Myometrial cell (primary cell): ENCODE data around the gene TNFSF13. TPM values are rescaled to one million over a fixed set of nuclear protein-coding genes. Genes with fewer than 3 reads are reported as not detected.

Source experiments
- total RNA-seq: library from RNA; depleted of rRNA; stranded (reverse); fragments of >200 nt; gene quantifications from 2 replicates; pipeline ENCODE4 v1.2.3, GENCODE V29; 2015

TNFSF13 gene
- total RNA-seq, result 0.53 and 6.1 TPM in 2 replicates

GRCh38 chr17:7558544-7559319 is at the start of gene TNFSF13:
Gene TNFSF13, plus strand, starts transcription at chr17:7558750. Its CDS starts 290 bp downstream, at chr17:7559040.

GRCh38 chr17:7548585-7549400 is 9.8 kb upstream of the TNFSF13 start, which contains the start of gene TNFSF12:
Gene TNFSF12, plus strand, starts transcription at chr17:7549058. Its CDS starts 96 bp downstream, at chr17:7549154.

GRCh38 chr17:7561589-7562207 is 3.1 kb downstream of the TNFSF13 start, which contains the start of gene SENP3:
Gene SENP3, plus strand, starts transcription at chr17:7561919. Its CDS starts 1,158 bp downstream, at chr17:7563077.

GRCh38 chr17:7579001-7579833 is 20.7 kb downstream of the TNFSF13 start, which contains the start of gene CD68:
Gene CD68, plus strand, starts transcription at chr17:7579638. Its CDS starts 40 bp downstream, at chr17:7579678.

GRCh38 chr17:7583253-7584109 is 24.9 kb downstream of the TNFSF13 start, which contains the start of gene MPDU1:
Gene MPDU1, plus strand, starts transcription at chr17:7583852. Its CDS starts 11 bp downstream, at chr17:7583863.

GRCh38 chr17:7589891-7590691 is 31.5 kb downstream of the TNFSF13 start, which contains the start of gene SOX15:
Gene SOX15, minus strand, starts transcription at chr17:7590094. Its CDS starts 418 bp downstream, at chr17:7589676.

Other genes starting within 250 kb of the TNFSF13 start
- gene GPS2, start 243.4 kb upstream of the TNFSF13 start, total RNA-seq, result 68.2 and 94.6 TPM in 2 replicates
- 9.2 and 11.7 TPM in 2 replicates for gene NEURL4, start 229.4 kb upstream of the TNFSF13 start, total RNA-seq
- 0.71 and 2.3 TPM in 2 replicates for gene ACAP1, start 222.2 kb upstream of the TNFSF13 start, total RNA-seq
- 15.6 and 17.5 TPM in 2 replicates for gene KCTD11, start 206.6 kb upstream of the TNFSF13 start, total RNA-seq
- not detected in 2 replicates for gene TMEM95, start 203.6 kb upstream of the TNFSF13 start, total RNA-seq
- 0.18 and 0.29 TPM in 2 replicates for gene TNK1, start 177.7 kb upstream of the TNFSF13 start, total RNA-seq
- 60.4 and 85.3 TPM in 2 replicates for gene PLSCR3, start 164.2 kb upstream of the TNFSF13 start, total RNA-seq
- 160 and 240 TPM in 2 replicates for gene TMEM256, start 154.7 kb upstream of the TNFSF13 start, total RNA-seq
- 18.3 and 20.2 TPM in 2 replicates for gene NLGN2, start 150.9 kb upstream of the TNFSF13 start, total RNA-seq
- gene SPEM1, start 138.4 kb upstream of the TNFSF13 start, total RNA-seq, result not detected in 2 replicates
- not detected in 2 replicates for gene SPEM2, start 133.1 kb upstream of the TNFSF13 start, total RNA-seq
- not detected in 2 replicates for gene SPEM3, start 129.9 kb upstream of the TNFSF13 start, total RNA-seq
- 1.7 and 3.4 TPM in 2 replicates for gene TMEM102, start 123.3 kb upstream of the TNFSF13 start, total RNA-seq
- gene FGF11, start 119.2 kb upstream of the TNFSF13 start, total RNA-seq, result 0.29 and 1.1 TPM in 2 replicates
- 3.5 and 7.1 TPM in 2 replicates for gene CHRNB1, start 113.7 kb upstream of the TNFSF13 start, total RNA-seq
- gene ZBTB4, start 79.1 kb upstream of the TNFSF13 start, total RNA-seq, result 23.2 and 24.2 TPM in 2 replicates
- not detected in 2 replicates for gene SLC35G6, start 77.3 kb upstream of the TNFSF13 start, total RNA-seq
- gene POLR2A, start 74.4 kb upstream of the TNFSF13 start, total RNA-seq, result 44.7 and 56.2 TPM in 2 replicates
- 30.6 and 36.5 TPM in 2 replicates for gene TNFSF12, start 9.7 kb upstream of the TNFSF13 start, total RNA-seq
- 71.2 and 76.1 TPM in 2 replicates for gene SENP3, start 3.2 kb downstream of the TNFSF13 start, total RNA-seq
- 47.6 and 49.6 TPM in 2 replicates for gene CD68, start 20.9 kb downstream of the TNFSF13 start, total RNA-seq
- 280 and 394 TPM in 2 replicates for gene MPDU1, start 25.1 kb downstream of the TNFSF13 start, total RNA-seq
- gene SOX15, start 31.3 kb downstream of the TNFSF13 start, total RNA-seq, result 2.5 TPM in 1 of 2 replicates, not detected in the other
- gene FXR2, start 56.1 kb downstream of the TNFSF13 start, total RNA-seq, result 38.8 and 64.9 TPM in 2 replicates
- gene SAT2, start 69.1 kb downstream of the TNFSF13 start, total RNA-seq, result 43.4 and 46.1 TPM in 2 replicates
- 11.8 TPM in 1 of 2 replicates, not detected in the other for gene SHBG, start 71.4 kb downstream of the TNFSF13 start, total RNA-seq
- not detected in 2 replicates for gene ATP1B2, start 92.2 kb downstream of the TNFSF13 start, total RNA-seq
- gene TP53, start 128.7 kb downstream of the TNFSF13 start, total RNA-seq, result 33.0 and 41.8 TPM in 2 replicates
- gene WRAP53, start 129.7 kb downstream of the TNFSF13 start, total RNA-seq, result 16.7 and 18.8 TPM in 2 replicates
- gene EFNB3, start 146.5 kb downstream of the TNFSF13 start, total RNA-seq, result 0.18 TPM in 1 of 2 replicates, not detected in the other
- gene DNAH2, start 159.0 kb downstream of the TNFSF13 start, total RNA-seq, result 0.18 and 0.29 TPM in 2 replicates